ENCODE measurements around the gene MYO3A. TPM values are rescaled to one million over a fixed set of nuclear protein-coding genes. Genes with fewer than 3 reads are reported as not detected.
"Not testable (repeated sequence)": the region's sequence is repeated elsewhere in the genome, so short reads cannot be mapped to it uniquely, and the experiment has no call there.

MYO3A gene
- total and polyA plus RNA-seq, 12 donors = 0.14 to 1.3 (median 0.50) TPM; not detected in 8

DNA sequence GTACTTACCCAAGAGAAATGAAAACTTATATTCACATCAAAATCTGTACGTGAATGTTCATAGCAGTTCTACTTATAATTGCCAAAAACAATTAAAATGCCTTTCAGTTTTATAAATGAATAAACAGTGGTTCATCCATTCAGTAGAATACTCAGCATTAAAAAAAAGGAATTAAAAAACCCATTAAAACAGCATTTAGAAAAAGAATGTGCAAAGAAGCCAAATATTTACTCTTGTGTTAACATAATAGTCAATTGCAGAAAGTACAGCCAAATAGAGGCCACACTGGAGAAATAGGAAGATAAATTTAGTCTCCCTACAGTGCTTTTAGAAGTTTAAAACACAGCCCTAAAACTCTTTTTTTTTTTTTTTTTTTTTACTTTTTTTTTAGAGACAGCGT, 54.6 kb downstream of the MYO3A start:
- TF ChIP-seq CTCF (IDR thresholded peaks at IDR 0.05) = no peak

GRCh38 chr10:25989951-25990350, 55.9 kb downstream of the MYO3A start:
- Histone ChIP-seq H3K27me3 (no peaks in the 10 kb centered on the region), H3K4me3 (no peak overlapping the region), H3K27ac (no peak overlapping the region), H3K36me3 (replicated peaks in 1 of 2) (no peaks in the 10 kb centered on the region), H3K4me1 (replicated peaks in 1 of 2) (no peaks in the 10 kb centered on the region), H3K9me3 (replicated peaks in 1 of 3) (no peaks in the 10 kb centered on the region)
- intact Hi-C loops (cut with DNase I) = no loop called here
- 74 to 79% (median 78%) methylated on average over 3 of the region's 3 CpGs for WGBS, 4 donors
- no peak for DNase-seq
- no peak for TF ChIP-seq CTCF (IDR thresholded peaks at IDR 0.05)
- no peak for TF ChIP-seq POLR2A (IDR thresholded peaks at IDR 0.05)

More for the DNA sequence above, 54.6 kb downstream of the MYO3A start:
- intact Hi-C loops (cut with DNase I) = no loop called here
- H3K36me3 ChIP-seq (replicated peaks in 1 of 2) = no peaks in the 10 kb centered on the region
- no peaks in the 10 kb centered on the region for H3K9me3 ChIP-seq (replicated peaks in 1 of 3)
- H3K27ac ChIP-seq = no peak overlapping the region
- no peaks in the 10 kb centered on the region for H3K27me3 ChIP-seq
- 47 to 87% (median 79%) methylated on average over 2 of the region's 2 CpGs for WGBS, 4 donors
- DNase-seq = no peak
- H3K4me3 ChIP-seq = no peak overlapping the region
- no peaks in the 10 kb centered on the region for H3K4me1 ChIP-seq (replicated peaks in 1 of 2)

GRCh38 chr10:25999295-25999981, 65.4 kb downstream of the MYO3A start:
- no peaks in the 10 kb centered on the region for H3K36me3 ChIP-seq (replicated peaks in 1 of 2)

GRCh38 chr10:26000971-26001370, 66.9 kb downstream of the MYO3A start:
- Histone ChIP-seq H3K27ac (no peak overlapping the region), H3K4me3 (no peak overlapping the region), H3K9me3 (replicated peaks in 1 of 3) (no peaks in the 10 kb centered on the region), H3K27me3 (no peaks in the 10 kb centered on the region), H3K4me1 (replicated peaks in 1 of 2) (no peaks in the 10 kb centered on the region), H3K36me3 (replicated peaks in 1 of 2) (no peaks in the 10 kb centered on the region)
- 74 to 86% (median 79%) methylated on average over 5 of the region's 5 CpGs for WGBS, 4 donors
- intact Hi-C loops (cut with DNase I) = no loop called here
- no peak for DNase-seq
- no peak for TF ChIP-seq POLR2A (IDR thresholded peaks at IDR 0.05)

More at GRCh38 chr10:25999295-25999981, 65.4 kb downstream of the MYO3A start:
- WGBS, 4 donors = 58 to 75% (median 69%) methylated on average over 4 of the region's 4 CpGs
- H3K4me1 ChIP-seq (replicated peaks in 1 of 2) = no peaks in the 10 kb centered on the region
- H3K27ac ChIP-seq = no peak overlapping the region
- no peak for DNase-seq
- H3K27me3 ChIP-seq = no peaks in the 10 kb centered on the region
- no peaks in the 10 kb centered on the region for H3K9me3 ChIP-seq (replicated peaks in 1 of 3)
- intact Hi-C loops (cut with DNase I) = no loop called here
- no peak overlapping the region for H3K4me3 ChIP-seq
- no peak for TF ChIP-seq CTCF (IDR thresholded peaks at IDR 0.05)
- no peak for TF ChIP-seq POLR2A (IDR thresholded peaks at IDR 0.05)

DNA sequence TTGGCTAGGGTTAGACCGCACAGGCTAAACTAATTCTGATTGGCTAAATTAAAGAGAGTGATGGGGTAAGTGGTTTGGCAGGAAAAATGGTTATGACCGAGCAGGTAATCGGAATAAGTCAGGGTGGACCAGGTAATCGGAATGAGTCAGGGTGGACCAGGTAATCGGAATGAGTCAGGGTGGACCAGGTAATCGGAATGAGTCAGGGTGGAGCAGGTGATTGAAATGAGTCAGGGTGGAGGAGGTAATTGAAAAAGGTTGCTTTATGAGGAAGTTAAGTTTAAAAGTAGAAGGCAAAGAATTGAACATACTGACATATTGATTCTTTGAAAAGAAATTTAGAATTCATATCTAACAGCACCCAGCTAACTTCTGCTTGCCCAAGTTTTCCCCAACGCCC, 68.4 kb downstream of the MYO3A start:
- DNase-seq; H3K27ac ChIP-seq; H3K9me3 ChIP-seq (replicated peaks in 1 of 3); H3K36me3 ChIP-seq (replicated peaks in 1 of 2); H3K4me3 ChIP-seq; H3K27me3 ChIP-seq; H3K4me1 ChIP-seq (replicated peaks in 1 of 2); intact Hi-C loops (cut with DNase I): not testable (repeated sequence)
- 83 to 86% (median 84%) methylated on average over 7 of the region's 7 CpGs for WGBS, 4 donors
